HTERT RPE-1 (cell line): ENCODE measurements around the gene ZAR1.

Experiments used
- in situ Hi-C: fragments of 300-500 bp; cut with MboI; formaldehyde crosslinking; loops from 4 replicates; pipeline ENCODE4 v1.14.3; 2020; ENCODE audit warnings: low sequenced_read_pairs

ZAR1 gene

DNA sequence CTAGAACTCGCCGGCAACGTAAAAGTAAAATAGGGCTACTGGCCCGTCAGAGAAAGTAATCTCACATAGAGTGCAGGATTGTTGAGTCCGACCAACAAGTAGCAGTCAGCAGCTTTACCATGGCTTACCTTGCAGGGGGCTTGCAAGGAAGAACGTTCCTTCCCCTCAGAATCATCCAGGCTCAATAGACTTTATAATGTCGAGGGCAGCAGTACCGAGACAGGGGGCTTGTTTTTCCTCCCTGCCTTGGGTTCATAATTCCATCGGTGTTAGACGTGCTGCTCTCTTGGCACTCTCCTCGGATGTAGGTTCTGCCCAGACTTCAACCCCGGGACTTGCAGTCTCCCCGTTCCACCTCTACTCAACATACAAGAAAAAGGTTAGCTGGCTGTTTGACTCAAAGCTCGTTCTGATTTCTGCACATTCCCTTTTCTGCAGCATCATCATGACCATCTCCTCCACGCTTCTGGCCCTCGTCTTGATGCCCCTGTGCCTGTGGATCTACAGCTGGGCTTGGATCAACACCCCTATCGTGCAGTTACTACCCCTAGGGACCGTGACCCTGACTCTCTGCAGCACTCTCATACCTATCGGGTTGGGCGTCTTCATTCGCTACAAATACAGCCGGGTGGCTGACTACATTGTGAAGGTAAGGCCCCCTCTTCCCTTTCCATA, 5.4 kb upstream of the ZAR1 start:
- in situ Hi-C loops: no loop called here

- in situ Hi-C loops: no loop called here
These were observed 405 bp upstream of the ZAR1 start for GRCh38 chr4:48489683-48490011.

- in situ Hi-C loops: no loop called here
These were observed 845 bp downstream of the ZAR1 start for GRCh38 chr4:48490680-48491513.

DNA sequence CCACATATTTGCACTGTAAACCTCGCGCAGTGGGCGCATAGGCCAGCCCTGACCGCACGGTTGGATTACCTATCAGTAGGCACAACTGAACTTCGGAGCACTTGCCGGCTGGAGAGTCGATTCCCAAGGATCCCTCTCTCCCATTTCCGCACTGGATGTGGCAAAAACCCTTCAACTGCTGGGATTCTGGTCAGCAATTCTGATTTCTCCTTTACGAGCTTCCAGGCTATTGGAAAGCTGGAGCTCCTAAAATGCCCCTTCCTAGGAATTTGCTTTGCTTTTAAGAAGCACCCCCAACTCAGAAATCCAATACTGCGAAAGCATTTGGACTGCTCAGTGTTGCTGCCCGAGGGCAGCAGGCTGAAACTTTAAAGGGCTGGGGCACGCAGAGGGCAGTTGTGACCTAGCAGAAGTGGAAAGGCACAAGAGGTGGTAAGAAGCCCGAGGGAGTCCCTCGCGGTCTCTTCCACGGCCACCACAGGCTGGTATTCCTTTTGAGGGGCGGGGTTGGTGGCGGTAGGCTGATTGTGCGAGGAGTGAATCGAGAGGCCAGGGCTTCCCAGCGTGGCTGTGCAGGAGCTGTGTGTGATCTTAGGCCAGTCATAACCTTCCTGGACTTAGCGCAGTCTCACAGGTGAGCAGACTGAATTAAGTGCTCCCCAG, 1.6 kb downstream of the ZAR1 start:
- in situ Hi-C loops: no loop called here

- in situ Hi-C loops: no loop called here
These were observed 3.5 kb downstream of the ZAR1 start for GRCh38 chr4:48493452-48494100.

GRCh38 chr4:48495941-48496340, 5.9 kb downstream of the ZAR1 start:
- in situ Hi-C loops: no loop called here

DNA sequence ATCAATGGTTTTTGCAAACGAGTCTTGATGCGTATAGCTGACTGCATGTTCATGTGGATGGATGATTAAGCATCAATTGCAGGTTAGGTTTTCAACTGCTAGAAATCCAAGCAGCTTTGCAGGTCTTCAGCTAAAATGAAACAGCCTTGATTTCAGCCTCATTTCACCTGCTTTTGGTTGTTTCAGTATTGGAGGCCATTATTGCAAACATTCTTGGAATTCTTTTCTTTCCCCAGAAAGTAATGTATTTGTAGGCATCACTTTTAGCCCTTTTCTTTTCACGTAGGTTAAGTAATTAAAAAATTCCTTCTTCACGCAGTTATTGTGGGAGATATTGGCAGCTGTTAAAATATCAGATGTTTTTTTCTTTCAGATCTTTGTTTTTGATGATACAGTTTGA, 8.8 kb downstream of the ZAR1 start:
- in situ Hi-C loops: no loop called here

DNA sequence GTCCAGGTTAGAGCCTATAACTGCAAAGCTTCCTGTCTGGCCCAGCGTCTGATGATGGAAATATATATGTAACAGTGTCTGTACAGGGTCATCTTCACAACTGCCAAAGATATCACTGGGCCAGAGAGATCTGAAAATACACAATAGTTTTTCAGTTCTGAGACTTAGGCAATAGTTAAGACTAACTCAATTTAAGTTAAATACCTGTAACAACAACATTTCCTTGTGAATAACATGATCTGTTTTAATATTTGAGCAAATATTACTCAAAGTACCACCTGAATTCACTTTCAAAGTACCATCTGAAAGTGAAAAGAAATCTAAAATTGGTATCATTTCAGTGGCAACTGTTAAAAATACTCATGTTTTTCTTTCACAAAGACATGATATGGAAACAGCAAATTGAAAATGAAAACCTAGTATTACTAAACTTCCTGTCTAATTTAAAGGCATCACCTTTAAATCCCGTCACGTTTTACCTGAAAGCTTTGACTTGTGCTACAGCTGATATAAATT, 9.6 kb downstream of the ZAR1 start:
- in situ Hi-C loops: no loop called here

- in situ Hi-C loops: no loop called here
These were observed 13.4 kb downstream of the ZAR1 start for GRCh38 chr4:48503233-48504025.

- in situ Hi-C loops: no loop called here
These were observed 13.9 kb downstream of the ZAR1 start for GRCh38 chr4:48504026-48504330.

DNA sequence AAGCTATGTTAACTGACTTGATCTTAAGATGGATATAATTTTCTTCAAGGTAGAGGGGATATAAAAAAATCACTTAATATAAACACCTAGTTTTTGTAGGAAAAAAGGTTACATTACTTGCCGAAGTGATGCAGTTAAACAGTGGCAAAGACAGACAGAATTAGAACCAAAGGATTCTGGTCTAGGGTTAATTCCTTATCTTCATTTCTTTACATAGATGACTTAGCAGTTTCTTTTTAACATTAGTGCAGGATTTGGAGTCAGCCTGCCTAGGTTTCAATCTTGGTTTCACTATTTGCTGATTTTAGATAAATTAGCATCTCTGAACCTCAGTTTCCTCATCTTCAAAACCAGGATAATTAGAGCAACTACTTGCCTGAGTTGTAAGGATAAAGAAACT, 14.3 kb downstream of the ZAR1 start:
- in situ Hi-C loops: no loop called here

GRCh38 chr4:48506716-48507115, 16.7 kb downstream of the ZAR1 start:
- in situ Hi-C loops: no loop called here

GRCh38 chr4:48509543-48509942, 19.5 kb downstream of the ZAR1 start:
- in situ Hi-C loops: no loop called here

- in situ Hi-C loops: no loop called here
These were observed 28.1 kb downstream of the ZAR1 start for GRCh38 chr4:48518143-48518542.

DNA sequence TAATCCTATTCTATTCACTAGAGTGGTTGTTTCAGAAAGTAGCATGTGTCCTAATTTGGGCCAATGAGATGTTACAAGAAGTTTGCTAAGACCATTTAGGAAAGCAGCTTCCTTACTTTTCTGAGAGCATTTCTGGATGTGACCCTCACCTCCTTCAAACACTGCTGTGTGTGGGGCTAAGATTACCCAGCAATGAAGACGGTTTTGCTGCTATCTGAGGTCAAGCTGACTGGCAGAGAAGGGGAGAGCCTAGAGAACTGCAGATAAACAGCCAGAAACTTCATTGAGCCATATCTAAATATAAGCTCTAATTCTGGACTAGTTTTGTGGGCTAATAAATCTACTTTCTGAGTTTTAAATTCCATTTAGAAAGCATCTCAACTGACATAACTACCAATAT, 36.4 kb downstream of the ZAR1 start:
- in situ Hi-C loops: no loop called here

GRCh38 chr4:48538358-48538757, 48.3 kb downstream of the ZAR1 start:
- in situ Hi-C loops: no loop called here

- in situ Hi-C loops: no loop called here
These were observed 49.5 kb downstream of the ZAR1 start for GRCh38 chr4:48539597-48539996.

GRCh38 chr4:48542888-48543287, 52.8 kb downstream of the ZAR1 start:
- in situ Hi-C loops: no loop called here

DNA sequence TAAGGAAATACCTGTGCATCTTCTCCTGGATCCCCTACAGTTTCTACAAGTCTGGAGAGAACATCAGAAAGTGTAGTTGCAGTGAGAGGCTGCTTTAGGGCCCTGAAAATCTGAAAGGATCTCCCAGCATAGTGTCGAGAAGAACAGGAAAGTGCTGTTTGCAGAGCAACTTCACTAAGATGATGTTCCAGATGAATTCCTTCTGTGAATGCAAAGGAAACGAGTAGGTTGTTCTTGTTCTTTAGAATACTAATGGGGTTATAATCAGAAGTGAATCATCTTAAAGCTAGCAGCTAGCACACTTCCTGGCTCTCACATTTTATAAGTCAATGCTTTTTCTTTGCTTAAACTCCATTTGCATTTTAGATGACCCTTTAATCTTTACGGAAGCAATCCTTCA, 53.7 kb downstream of the ZAR1 start:
- in situ Hi-C loops: no loop called here
